Lower lobe of right lung (tissue), 2 donors: ENCODE measurements around the gene STK11. TPM values are rescaled to one million over a fixed set of nuclear protein-coding genes. Genes with fewer than 3 reads are reported as not detected.
A peak's percentile ranks its signal among the peaks of the same experiment; 100 is the strongest.

ENCODE experiments used
- ATAC-seq, 2 donors: fragments of 200-7000 bp; cut with Tn5 transposase; one replicate each; pipeline ENCODE4 v1.9.1; 2020 to 2022; ENCODE audit warnings: mild to moderate bottlenecking in 2 of 2, moderate library complexity in 2 of 2
- DNase-seq: peaks from one replicate; pipeline ENCODE4 v3.0.0-alpha.2; 2020
- H3K27ac ChIP-seq: fragments of 200-600 bp; one replicate; pipeline ENCODE4 v1.8.0; 2022
- H3K27me3 ChIP-seq: fragments of 200-600 bp; one replicate; pipeline ENCODE4 v1.8.0; 2022; ENCODE audit warnings: low read depth
- H3K36me3 ChIP-seq: fragments of 200-600 bp; one replicate; pipeline ENCODE4 v1.8.0; 2022; ENCODE audit warnings: mild to moderate bottlenecking
- H3K4me1 ChIP-seq: fragments of 200-600 bp; one replicate; pipeline ENCODE4 v1.8.0; 2022
- H3K4me3 ChIP-seq: fragments of 200-600 bp; one replicate; pipeline ENCODE4 v1.8.0; 2022; ENCODE audit warnings: mild to moderate bottlenecking
- H3K9me3 ChIP-seq: fragments of 200-600 bp; one replicate; pipeline ENCODE4 v1.8.0; 2022
- CTCF ChIP-seq: fragments of 200-600 bp; IDR thresholded peaks from one replicate; pipeline ENCODE4 v1.8.0; 2022; ENCODE audit warnings: antibody characterized with exemption, mild to moderate bottlenecking
- intact Hi-C: fragments of 100-400 bp; cut with DNase I; formaldehyde crosslinking; loops from one replicate; pipeline ENCODE4 v1.11.0; 2022
- total RNA-seq: library from RNA; stranded (reverse); fragmentation: NEBNext Ultra II Directional; extraction: Animal tissue kit (Norgen Biotek cat#: 25700); gene quantifications from one replicate; pipeline ENCODE4 v1.2.1, GENCODE V29; 2021
- donor health status: DM: no; HTN: yes; CAD: no; lungs with severe emphysema.

Gene STK11
- total RNA-seq, 1 donor from 2014 or later, result 50.5 TPM

- H3K36me3 ChIP-seq, result peaks cover 23% of the 10 kb centered on the region
- no peaks in the 10 kb centered on the region for H3K27me3 ChIP-seq
- TF ChIP-seq CTCF, result no peak
- peak; percentile 97 for DNase-seq
- H3K4me3 ChIP-seq, result peak overlapping the region; percentile 76
- H3K4me1 ChIP-seq, result peaks cover 82% of the 10 kb centered on the region
- H3K27ac ChIP-seq, result peak overlapping the region; percentile 98
- peak; percentile 83 to 92 for ATAC-seq
- intact Hi-C loops, result no loop called here
- no peaks in the 10 kb centered on the region for H3K9me3 ChIP-seq
Measured at GRCh38 chr19:1260749-1261537, 55.4 kb downstream of the STK11 start.

GRCh38 chr19:1261538-1261797 lies 55.9 kb downstream of the STK11 start:
- intact Hi-C loops, result no loop called here
- TF ChIP-seq CTCF, result no peak
- DNase-seq, result peak; percentile 61
- H3K27me3 ChIP-seq, result no peaks in the 10 kb centered on the region
- no peak for ATAC-seq
- peak overlapping the region; percentile 98 for H3K27ac ChIP-seq
- H3K9me3 ChIP-seq, result no peaks in the 10 kb centered on the region
- peak overlapping the region; percentile 76 for H3K4me3 ChIP-seq
- H3K36me3 ChIP-seq, result peaks cover 17% of the 10 kb centered on the region
- H3K4me1 ChIP-seq, result peaks cover 82% of the 10 kb centered on the region

- peak overlapping the region; percentile 98 for H3K27ac ChIP-seq
- H3K27me3 ChIP-seq, result no peaks in the 10 kb centered on the region
- no peaks in the 10 kb centered on the region for H3K9me3 ChIP-seq
- peak overlapping the region; percentile 76 for H3K4me3 ChIP-seq
- H3K4me1 ChIP-seq, result peaks cover 81% of the 10 kb centered on the region
- no peak for TF ChIP-seq CTCF
- DNase-seq, result peak; percentile 91
- peaks cover 12% of the 10 kb centered on the region for H3K36me3 ChIP-seq
- peak; percentile 54 for ATAC-seq
- intact Hi-C loops, result no loop called here
Measured at GRCh38 chr19:1261798-1262622, 56.4 kb downstream of the STK11 start.

- no peak for TF ChIP-seq CTCF
- no peak for ATAC-seq
- Histone ChIP-seq H3K27ac (peak overlapping the region; percentile 98), H3K9me3 (no peaks in the 10 kb centered on the region), H3K4me3 (peak overlapping the region; percentile 76), H3K36me3 (peaks cover 7% of the 10 kb centered on the region), H3K27me3 (no peaks in the 10 kb centered on the region), H3K4me1 (peaks cover 81% of the 10 kb centered on the region)
- no peak for DNase-seq
- intact Hi-C loops, result no loop called here
Measured at GRCh38 chr19:1262623-1263123, 57.1 kb downstream of the STK11 start.

- Histone ChIP-seq H3K27ac (peak overlapping the region; percentile 98), H3K4me1 (peaks cover 81% of the 10 kb centered on the region), H3K4me3 (no peak overlapping the region), H3K9me3 (no peaks in the 10 kb centered on the region), H3K27me3 (no peaks in the 10 kb centered on the region), H3K36me3 (peaks cover 2% of the 10 kb centered on the region)
- no peak for ATAC-seq
- intact Hi-C loops, result no loop called here
- DNase-seq, result no peak
- TF ChIP-seq CTCF, result no peak
Measured at GRCh38 chr19:1263188-1263587, 57.6 kb downstream of the STK11 start.
